GM19351 (cell line): ENCODE measurements around the gene ZBTB20.

ENCODE experiments used
- ATAC-seq: cut with Tn5 transposase; IDR thresholded peaks from one replicate; pipeline ENCODE4 v1.9.1; 2021; ENCODE audit warnings: mild to moderate bottlenecking, moderate library complexity; ENCODE audit not compliant: unreplicated experiment

ZBTB20 gene

GRCh38 chr3:114792159-114792918 is 354.7 kb downstream of the ZBTB20 start:
- ATAC-seq, result no peak

DNA sequence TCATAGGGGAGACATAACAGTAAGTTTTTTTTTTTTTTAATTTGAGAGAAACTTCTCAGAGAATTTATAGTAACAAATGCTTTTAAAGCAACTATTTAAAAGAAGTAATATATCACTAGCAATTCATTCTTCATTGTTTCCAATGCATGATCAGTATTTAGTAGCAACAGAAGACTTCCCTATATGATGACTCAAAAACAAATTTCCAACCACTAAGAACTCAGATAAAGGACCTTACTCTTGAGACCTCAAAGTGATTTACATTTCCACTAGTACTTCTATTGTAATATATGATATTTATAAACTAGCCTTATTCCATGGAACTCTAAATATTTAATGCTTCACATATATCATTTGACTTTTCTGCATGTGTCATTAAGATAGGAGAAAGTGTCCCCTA is 356.3 kb downstream of the ZBTB20 start:
- ATAC-seq, result no peak

DNA sequence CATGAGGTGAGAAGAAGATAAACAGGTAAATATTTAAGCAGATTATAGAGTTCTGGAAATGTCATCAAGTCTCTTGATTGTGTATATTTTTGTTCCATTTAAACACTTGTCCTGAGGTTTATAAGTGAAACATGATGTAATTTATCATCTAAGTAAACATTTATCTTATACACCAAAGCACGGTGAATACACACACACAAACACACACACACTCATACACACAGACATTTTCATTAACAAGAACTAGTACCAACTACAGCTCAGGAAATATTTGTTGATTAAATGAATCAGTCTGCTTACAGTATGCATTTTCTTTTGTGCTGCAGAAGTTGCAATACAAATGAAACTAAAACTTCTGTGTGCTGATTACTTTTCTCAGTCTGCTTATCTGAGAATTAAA is 357.3 kb downstream of the ZBTB20 start:
- no peak for ATAC-seq

DNA sequence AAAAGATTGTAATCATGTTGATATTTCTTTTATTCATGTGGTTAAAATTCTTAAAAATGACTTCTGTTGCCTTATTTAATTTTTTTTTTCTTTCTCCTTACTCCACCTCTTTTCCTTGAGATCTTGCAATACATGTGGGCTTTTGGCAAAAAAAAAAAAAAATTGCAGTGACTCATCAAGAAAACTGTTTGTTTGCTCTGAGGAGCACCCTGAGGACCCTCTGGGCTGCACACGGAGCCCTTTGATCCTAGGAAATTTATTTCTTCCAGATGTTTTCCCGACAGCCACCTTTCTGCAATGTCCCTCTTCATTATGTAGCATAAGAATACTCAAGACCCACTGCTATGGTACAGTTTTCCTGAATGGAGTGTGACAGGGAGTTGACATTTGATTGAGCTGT is 371.7 kb downstream of the ZBTB20 start:
- no peak for ATAC-seq

DNA sequence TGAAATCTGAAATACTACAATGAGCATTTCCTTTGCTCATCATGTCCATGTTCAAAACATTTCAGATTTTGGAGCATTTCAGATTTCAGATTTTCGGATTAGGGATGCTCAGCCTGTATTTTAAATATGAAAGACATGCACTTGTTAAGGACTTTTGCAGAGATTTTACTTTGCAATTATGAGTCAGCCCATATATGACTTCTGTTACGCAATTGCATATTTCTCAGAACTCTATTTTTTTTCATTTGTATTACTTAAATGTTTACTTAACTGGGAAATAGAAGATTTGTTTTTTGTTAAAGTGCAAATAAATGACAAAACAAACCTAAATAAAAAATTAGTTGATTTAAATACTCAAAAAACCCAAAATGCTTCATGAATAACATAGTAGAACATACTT is 376.2 kb downstream of the ZBTB20 start:
- no peak for ATAC-seq

DNA sequence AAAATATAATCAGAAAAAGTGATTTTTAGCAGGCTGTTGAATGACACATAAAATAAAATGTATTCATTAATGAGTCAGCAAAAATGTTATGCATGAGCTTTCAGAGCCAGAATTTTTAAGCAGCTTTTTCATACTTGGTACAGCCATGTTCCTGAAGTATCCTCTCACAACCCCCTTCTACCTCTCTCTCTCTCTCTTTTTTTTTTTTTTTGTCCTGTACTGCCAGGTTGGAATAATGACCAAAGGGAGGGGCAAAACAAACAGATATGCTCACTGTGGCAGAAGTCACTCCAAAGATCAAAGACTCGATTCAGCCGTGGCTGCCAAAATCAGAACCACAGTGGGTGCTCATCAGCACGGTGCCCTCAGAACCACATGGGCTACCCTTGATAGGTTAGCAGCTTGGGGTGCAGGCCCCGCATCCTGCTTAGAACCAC is 383.0 kb downstream of the ZBTB20 start:
- ATAC-seq, result no peak

DNA sequence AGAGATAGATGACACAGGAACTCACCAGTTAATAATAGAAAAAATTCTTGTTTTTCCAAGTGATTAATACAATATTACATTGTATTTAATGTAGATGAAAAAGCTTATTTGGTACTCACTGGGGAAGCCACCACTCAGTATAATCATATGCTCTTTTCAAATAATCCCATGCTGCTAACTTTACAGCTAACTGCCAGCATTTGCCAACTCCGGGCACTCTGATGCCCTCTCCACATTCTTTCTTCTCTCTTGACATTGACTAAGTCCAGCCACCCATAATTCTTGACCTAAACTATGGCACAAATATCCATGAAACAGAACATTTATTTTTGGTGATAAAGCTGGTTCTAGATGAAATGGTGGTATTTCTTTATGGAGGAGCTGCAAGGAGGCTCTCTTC is 384.9 kb downstream of the ZBTB20 start:
- ATAC-seq, result no peak

GRCh38 chr3:114760679-114761078 is 386.4 kb downstream of the ZBTB20 start:
- ATAC-seq, result peak; percentile 50

DNA sequence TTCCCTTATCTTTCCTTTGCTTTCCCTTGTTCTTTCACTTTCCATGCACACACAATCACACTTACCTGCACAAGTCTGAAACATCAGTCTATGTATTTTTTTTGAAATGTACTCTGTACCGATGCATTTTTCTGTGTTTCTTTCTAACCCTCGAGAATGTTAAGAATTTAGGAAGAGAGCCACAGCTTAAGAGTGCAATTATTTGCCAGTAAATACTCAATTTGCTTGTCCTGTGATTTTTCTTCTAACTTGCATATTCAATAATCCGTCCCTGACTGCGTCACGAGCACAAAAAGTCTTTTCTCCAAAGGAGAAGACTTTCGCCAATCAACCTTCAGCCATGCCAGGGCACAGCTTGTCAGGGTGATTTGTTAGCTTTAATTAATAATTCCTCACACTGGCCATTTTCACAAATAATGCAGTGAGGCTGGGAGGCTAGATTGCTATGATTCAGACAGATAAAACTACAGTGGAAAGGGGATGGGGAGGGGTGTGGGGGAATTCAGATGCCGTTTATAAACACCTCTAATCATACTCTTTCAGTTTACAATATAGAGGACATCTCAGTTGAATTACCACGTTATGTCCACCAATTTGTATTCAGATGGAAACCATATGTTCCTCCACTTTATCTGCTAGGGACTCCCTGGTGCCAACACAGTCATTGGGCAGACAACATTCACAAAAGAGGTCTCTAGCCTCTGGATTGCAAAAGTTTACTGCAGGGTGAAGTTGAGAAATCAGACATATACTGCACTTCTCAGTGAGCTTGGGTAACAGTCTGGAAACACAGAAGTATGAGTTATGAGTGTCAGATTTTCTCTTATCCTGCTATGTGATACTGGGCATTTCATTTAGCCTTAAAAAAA is 388.0 kb downstream of the ZBTB20 start:
- no peak for ATAC-seq

GRCh38 chr3:114756506-114757279 is 390.4 kb downstream of the ZBTB20 start:
- ATAC-seq, result peak; percentile 87

DNA sequence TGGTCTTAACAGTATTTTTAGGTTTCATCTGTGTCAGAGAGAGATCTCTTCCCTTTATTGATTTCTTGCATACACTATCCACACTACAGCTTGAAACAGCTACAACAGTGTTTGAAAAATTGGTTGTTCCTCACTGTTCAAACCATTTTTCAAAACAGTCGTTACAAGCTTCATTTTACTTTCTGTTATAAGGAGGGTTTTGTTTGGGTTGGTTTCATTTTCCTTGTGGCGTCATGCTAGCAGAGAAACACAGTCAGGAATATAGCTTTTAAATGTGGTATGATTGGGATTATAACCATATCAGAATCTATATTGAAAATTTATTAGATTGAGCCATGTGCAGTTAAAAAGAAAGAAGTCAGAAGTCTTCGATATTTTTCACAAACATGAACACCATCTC is 400.6 kb downstream of the ZBTB20 start:
- ATAC-seq, result peak; percentile 55

- ATAC-seq, result no peak
Observed at GRCh38 chr3:114745322-114746240, 401.5 kb downstream of the ZBTB20 start.

DNA sequence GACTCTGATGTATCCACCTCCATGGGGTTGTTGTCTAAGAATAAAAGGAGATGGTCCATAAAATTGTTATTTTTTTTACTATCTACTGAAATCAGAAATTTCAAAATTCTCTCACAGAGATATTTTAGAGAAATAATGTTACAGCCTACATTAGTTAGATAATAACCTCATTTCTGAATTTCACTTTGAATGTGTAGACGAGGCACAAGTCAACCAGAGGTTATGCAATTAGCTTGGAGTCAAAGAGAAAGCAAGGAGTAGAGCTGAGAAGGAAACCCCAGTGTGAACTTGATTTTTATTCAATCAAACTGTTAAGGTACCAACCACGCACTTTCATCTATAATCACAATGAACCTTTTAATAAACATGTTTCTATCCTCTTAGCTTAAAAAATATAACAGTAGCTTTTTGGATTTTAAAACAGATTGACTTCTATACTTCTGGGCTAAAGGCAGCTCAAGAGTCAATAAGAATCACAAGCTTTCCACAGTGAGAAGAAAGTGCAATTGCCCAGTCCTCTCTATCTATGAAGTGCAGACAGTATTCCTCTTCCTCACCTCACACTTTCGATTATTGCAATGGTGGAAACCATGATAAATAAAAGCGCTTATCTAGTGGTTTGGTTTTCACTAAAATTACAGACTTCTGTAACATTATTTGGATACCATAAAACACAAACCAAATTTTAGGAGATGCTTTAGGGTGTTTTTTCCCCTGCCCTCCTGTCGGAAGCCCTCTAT is 403.2 kb downstream of the ZBTB20 start:
- ATAC-seq, result no peak

DNA sequence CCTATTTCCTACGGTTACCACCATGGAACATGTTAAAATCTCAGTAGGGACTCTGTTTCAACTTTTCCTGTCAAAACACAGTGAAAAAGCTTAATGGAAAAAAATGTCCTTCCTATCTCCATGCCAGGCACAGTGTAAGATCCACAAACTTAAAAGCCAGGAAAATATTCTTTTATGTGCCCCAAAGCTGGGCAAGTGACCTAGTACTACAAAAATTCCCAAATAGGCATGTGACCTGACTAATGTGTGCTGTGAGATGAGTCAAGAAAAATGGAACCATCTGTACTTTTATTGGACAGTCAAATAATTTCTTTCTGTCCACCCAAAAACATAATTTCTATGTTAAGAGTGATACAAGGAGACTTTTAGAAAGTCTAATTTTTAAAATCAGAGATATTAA is 406.0 kb downstream of the ZBTB20 start:
- ATAC-seq, result no peak

- no peak for ATAC-seq
Observed at GRCh38 chr3:114739627-114740026, 407.5 kb downstream of the ZBTB20 start.

DNA sequence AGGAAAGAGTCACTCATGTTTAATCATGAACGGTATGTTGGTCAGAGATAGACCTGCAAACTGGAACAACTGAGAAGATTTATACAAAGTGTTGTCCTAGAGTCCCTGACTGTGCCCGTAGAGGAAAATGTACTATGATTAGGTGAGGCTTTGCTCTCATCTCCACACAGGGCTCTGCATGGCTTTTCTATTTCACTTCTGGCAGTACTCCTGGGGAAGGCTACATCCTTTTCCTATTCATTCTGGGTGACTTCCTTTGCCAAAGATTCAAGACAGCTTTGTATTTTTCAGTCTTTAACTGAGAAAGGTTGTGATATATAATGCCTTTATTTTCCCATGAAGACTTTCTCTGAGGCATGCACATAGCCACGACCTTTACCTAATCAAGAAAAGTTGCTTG is 414.7 kb downstream of the ZBTB20 start:
- no peak for ATAC-seq

DNA sequence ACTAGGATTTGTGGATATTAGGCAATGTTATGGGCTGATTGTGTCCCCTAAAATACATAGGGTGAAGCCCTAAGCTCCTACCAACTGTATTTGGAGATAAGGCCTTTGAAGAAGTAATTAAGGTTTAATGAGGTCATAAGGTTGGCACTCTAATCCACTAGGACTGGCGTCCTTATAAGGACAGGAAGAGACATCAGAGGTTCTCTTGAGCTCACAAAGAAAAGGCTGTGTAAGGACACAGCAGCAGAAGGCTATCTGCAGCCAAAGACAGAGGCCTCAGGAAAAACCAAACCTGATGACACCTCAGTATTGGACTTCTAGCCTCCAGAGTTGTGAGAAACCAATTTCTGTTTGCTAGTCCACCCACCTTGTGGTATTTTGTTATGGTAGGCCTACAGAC is 416.7 kb downstream of the ZBTB20 start:
- no peak for ATAC-seq

- peak; percentile 84 for ATAC-seq
Observed at GRCh38 chr3:114727373-114727772, 419.7 kb downstream of the ZBTB20 start.

- ATAC-seq, result no peak
Observed at GRCh38 chr3:114725966-114726365, 421.1 kb downstream of the ZBTB20 start.

- no peak for ATAC-seq
Observed at GRCh38 chr3:114722530-114722929, 424.6 kb downstream of the ZBTB20 start.
